GM12892 (cell line): ENCODE results near the gene MRPL44.

ENCODE experiments used
- POLR2A ChIP-seq: IDR thresholded peaks from 2 replicates; pipeline ENCODE4 v1.6.1; 2011; ENCODE audit warnings: low read depth, low read length, control low read depth
- POLR2AphosphoS5 ChIP-seq: IDR thresholded peaks from 2 replicates; pipeline ENCODE4 v1.6.1; 2011; ENCODE audit warnings: low read depth, low read length, control low read depth
- TAF1 ChIP-seq: IDR thresholded peaks from 2 replicates; pipeline ENCODE4 v1.6.1; 2011; ENCODE audit warnings: low read depth, mild to moderate bottlenecking, control low read depth, low read length, borderline replicate concordance

DNA sequence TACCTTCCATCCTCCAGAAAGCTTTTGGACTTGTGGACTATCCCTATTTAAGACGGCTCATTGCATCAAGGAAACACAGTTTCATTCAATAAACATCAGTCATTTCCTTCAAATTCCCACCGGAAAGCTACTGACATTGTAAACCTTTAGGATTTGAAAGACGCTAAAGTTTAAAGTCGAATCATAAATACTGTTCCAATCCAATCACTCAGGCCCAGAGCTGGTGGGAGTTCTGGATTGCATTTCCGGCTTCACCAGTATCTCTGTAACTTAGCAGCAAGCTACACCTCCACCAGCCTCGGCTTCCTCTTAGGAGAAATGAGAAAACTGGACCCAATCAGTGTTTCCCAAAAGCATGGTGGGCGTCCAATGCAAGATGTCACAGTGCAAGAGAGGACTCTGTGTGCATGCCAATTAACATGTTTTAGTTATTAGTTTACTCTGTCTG, 13.7 kb upstream of the MRPL44 start:
- TF ChIP-seq POLR2A (no peak), POLR2AphosphoS5 (no peak), TAF1 (no peak)
